Spleen (tissue), 11 donors: ENCODE measurements around the gene RARG. TPM values are rescaled to one million over a fixed set of nuclear protein-coding genes. Genes with fewer than 3 reads are reported as not detected.

Experiments used
- DNase-seq: peaks from one replicate; pipeline ENCODE4 v3.0.0-alpha.2; 2020
- H3K27ac ChIP-seq, 8 donors: fragments of 200-600 bp; sonication (generic) in 7 of 8; 1 replicate in 4 of 8; 2 replicates in 4 of 8; pipeline versions ENCODE4 v1.5.0 to v1.8.0; 2016 to 2021; ENCODE audit warnings: inconsistent platforms in 4 of 8, mild to moderate bottlenecking in 4 of 8, moderate library complexity in 1 of 8
- H3K27me3 ChIP-seq, 7 donors: fragments of 200-600 bp; sonication (generic) in 6 of 7; replicated peaks in 1 of 7; 1 replicate in 4 of 7; 2 replicates in 3 of 7; pipeline versions ENCODE4 v1.5.0 to v1.8.0; 2016 to 2021; ENCODE audit warnings: inconsistent platforms in 3 of 7, mild to moderate bottlenecking in 1 of 7
- H3K36me3 ChIP-seq, 6 donors: fragments of 200-600 bp; sonication (generic) in 5 of 6; 1 replicate in 4 of 6; 2 replicates in 2 of 6; pipeline versions ENCODE4 v1.5.0 to v1.8.0; 2016 to 2021; ENCODE audit warnings: inconsistent platforms in 2 of 6
- H3K4me1 ChIP-seq, 6 donors: fragments of 200-600 bp; sonication (generic) in 5 of 6; 1 replicate in 3 of 6; 2 replicates in 3 of 6; pipeline versions ENCODE4 v1.5.0 to v1.8.0; 2016 to 2021; ENCODE audit warnings: inconsistent platforms in 3 of 6
- H3K4me3 ChIP-seq, 8 donors: fragments of 200-600 bp; sonication (generic) in 7 of 8; 1 replicate in 4 of 8; 2 replicates in 4 of 8; pipeline versions ENCODE4 v1.5.0 to v1.8.0; 2016 to 2021; ENCODE audit warnings: inconsistent platforms in 4 of 8, mild to moderate bottlenecking in 4 of 8, moderate library complexity in 2 of 8
- H3K9me3 ChIP-seq, 8 donors: fragments of 200-600 bp; sonication (generic) in 7 of 8; 1 replicate in 4 of 8; 2 replicates in 4 of 8; pipeline versions ENCODE4 v1.5.0 to v1.8.0; 2016 to 2021; ENCODE audit warnings: inconsistent platforms in 4 of 8
- POLR2A ChIP-seq, 3 donors: fragments of 450-650 bp; IDR thresholded peaks; one replicate each; pipeline ENCODE4 v1.5.1; 2017; ENCODE audit warnings: antibody characterized with exemption in 3 of 3, mild to moderate bottlenecking in 1 of 3
- POLR2AphosphoS5 ChIP-seq, 3 donors: sonication (generic); formaldehyde crosslinking; IDR thresholded peaks; one replicate each; pipeline ENCODE4 v1.5.1; 2017; ENCODE audit warnings: antibody characterized with exemption in 3 of 3
- WGBS, 5 donors: extraction: QIAGEN DNeasy Blood & Tissue Kit in 3 of 5; methylation state at CpG; one replicate each; pipeline versions ENCODE4 v1.1.5 to v1.1.7; 2013 to 2018; 5-methylcytosine and 5-hydroxymethylcytosine counted together
- intact Hi-C: fragments of 100-400 bp; cut with DNase I; formaldehyde crosslinking; loops from one replicate; pipeline ENCODE4 v1.15.0; 2023; ENCODE audit warnings: low total_unique reads
- polyA plus RNA-seq, 3 donors: library from polyadenylated mRNA; stranded (reverse); fragments of 200-250 nt; gene quantifications; one replicate each; pipeline ENCODE4 v1.2.1, GENCODE V29; 2013
- total RNA-seq, 7 donors: library from RNA; depleted of rRNA in 3 of 7; stranded (reverse); fragments of >200 nt in 3 of 7; fragmentation: NEBNext Ultra II Directional in 4 of 7; extraction: Animal tissue kit (Norgen Biotek cat#: 25700) in 4 of 7; gene quantifications; one replicate each; pipeline versions ENCODE4 v1.1.0 to v1.2.1, GENCODE V29; 2016 to 2021
- TF ChIP-seq, protein P1 (sequence below), 11 experiments: fragments of 200-600 bp in 7 of 11; fragments of 450-650 bp in 4 of 11; sonication (generic) in 4 of 11; IDR thresholded peaks in 8 of 11; conservative IDR thresholded peaks in 3 of 11; 1 replicate in 7 of 11; 2 replicates in 4 of 11; pipeline versions ENCODE4 v1.4.0 to v1.8.0; 2016 to 2021; ENCODE audit warnings: antibody characterized with exemption in 11 of 11, inconsistent platforms in 4 of 11, mild to moderate bottlenecking in 1 of 11
- donor health status: healthy with polysubstance abuse.
- donor health status: DM: no; HTN: no; CAD: no; lungs with moderate emphysema.
- donor health status: DM: no; HTN: no; CAD: no.
- donor health status: Bipolar disorder and iron deficiency.
- donor health status: healthy.
- donor health status: DM: no; HTN: no; CAD: no.
- donor health status: DM: yes; HTN: yes; CAD: no.

RARG gene
- total and polyA plus RNA-seq, 10 donors, result 4.6 to 20.8 (median 11.2) TPM

DNA sequence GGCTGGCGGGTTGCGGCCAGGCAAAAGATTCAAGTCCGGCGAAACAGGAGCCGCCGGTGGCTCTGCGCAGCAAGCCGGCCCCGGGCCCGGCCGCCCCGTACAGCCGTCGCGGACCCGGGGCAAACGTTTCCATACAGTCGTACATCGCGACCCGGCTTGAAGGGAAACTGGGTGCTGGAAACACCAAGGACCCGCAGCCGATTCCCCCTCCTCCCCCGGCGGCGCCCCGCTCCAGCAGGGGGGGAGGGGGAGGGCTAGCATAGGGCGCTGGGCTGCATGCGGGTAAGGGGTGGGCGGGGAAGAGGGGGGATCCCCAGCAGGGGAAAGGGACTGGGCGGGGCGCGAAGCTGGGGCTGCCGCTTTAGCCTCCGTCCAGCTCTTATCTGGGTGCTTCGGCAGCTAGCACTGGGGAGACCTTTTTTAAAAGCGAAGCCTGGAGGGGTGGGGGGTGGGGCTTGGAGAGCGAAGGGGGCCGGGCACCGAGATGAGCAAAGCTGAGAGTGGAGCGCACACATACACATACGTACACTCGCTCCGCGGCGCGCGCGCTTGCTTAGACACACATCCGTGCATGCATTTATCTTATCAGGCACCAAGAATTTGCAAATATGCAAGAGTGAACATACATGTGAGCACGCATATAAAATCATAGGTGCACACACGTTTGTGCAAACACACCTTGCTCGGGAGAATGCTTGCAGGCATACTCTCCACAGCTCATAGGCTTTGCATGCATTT, 11.9 kb downstream of the RARG start:
- peak overlapping the region; percentile 97 to 98 (median 98) for H3K27ac ChIP-seq
- WGBS, 5 donors, result 0 to 1% (median 1%) methylated on average over 29 to 51 of the region's 53 CpGs
- H3K36me3 ChIP-seq, result peaks cover 0 to under 1% (median 0%) of the 10 kb centered on the region in 6 donors
- H3K4me1 ChIP-seq, result peaks cover 43 to 95% (median 82%) of the 10 kb centered on the region in 6 donors
- H3K27me3 ChIP-seq, result peaks cover 0 to 5% (median 0%) of the 10 kb centered on the region in 7 donors
- intact Hi-C loops, result no loop called here
- H3K9me3 ChIP-seq, result no peaks in the 10 kb centered on the region
- peak overlapping the region; percentile 75 to 93 (median 80) for H3K4me3 ChIP-seq
- peak; percentile 95 for DNase-seq
- TF ChIP-seq POLR2AphosphoS5 (IDR thresholded peaks at IDR 0.05) (peak; percentile 44 to 53 (median 46)), POLR2A (IDR thresholded peaks at IDR 0.05) (peak in 1 of 3 donors; percentile 14)
- TF ChIP-seq, protein P1, sequence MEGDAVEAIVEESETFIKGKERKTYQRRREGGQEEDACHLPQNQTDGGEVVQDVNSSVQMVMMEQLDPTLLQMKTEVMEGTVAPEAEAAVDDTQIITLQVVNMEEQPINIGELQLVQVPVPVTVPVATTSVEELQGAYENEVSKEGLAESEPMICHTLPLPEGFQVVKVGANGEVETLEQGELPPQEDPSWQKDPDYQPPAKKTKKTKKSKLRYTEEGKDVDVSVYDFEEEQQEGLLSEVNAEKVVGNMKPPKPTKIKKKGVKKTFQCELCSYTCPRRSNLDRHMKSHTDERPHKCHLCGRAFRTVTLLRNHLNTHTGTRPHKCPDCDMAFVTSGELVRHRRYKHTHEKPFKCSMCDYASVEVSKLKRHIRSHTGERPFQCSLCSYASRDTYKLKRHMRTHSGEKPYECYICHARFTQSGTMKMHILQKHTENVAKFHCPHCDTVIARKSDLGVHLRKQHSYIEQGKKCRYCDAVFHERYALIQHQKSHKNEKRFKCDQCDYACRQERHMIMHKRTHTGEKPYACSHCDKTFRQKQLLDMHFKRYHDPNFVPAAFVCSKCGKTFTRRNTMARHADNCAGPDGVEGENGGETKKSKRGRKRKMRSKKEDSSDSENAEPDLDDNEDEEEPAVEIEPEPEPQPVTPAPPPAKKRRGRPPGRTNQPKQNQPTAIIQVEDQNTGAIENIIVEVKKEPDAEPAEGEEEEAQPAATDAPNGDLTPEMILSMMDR (IDR thresholded peaks at IDR 0.05 in 8 of 11, conservative IDR thresholded peaks at IDR 0.05 in 3 of 11), result no peak

DNA sequence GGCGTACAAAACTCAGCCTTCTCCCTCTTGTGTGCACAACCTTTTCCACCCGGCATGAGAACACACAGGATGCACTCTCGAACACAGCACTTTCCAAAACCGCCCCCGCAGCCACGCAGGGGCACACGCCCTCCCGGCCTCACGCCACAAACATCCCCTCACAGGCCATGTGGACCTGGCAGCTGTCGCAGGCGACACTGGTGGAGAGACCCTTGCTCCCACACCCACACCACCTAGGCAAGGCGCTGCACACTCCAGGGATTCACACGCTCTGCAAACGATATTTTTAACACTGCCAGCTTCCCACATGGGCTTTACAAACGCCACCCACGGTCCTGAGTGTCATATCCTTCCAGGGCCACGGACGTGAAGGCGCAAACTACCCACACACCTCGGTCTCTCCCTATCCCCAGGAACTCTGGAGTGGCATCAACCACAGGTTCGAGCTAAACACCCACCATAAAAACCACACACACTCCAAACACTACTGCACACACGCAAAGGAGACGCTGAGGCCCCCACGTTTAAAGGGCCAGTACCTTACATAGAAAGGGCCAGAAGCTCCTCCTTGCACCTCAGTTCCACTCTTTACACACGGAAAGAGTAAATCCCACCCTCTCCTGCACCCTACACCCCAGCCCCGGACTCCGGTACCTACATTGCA, 12.6 kb downstream of the RARG start:
- H3K4me1 ChIP-seq, result peaks cover 48 to 97% (median 85%) of the 10 kb centered on the region in 6 donors

DNA sequence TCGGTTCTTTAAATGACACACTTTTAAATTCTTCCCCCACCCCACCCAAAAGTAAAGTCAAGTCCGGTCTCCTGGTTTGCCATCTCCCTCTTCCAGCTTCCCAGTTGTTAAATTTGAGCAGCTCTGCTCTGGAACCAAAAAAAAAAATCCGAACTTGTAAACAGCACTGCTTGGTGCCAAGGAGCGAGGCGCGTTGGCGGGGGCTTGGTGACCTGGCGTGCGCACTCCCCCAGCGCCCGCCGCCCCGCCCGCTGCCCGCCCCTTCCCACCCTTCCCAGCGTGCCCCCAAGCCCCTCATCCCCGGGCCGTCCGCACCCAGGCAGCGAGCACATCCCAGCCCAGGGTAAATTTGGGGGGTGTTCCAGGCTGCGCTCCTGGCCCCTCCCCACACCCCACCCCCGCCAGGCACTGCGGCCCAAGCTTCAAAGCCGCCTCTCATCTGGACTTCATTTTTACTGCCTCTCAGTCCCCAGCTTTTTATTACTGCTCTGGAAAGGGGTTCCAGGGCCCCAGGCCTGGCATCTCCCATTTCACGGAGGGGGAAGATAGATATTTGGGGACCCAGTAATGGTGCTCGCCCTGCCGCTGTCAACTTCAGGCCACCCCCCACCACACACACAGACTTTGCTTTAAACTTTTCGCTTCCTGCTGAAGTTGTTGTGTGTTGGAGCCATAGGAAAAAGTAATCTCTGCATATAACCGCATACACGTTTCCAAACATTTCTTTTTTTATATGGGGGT, 13.3 kb downstream of the RARG start:
- peak; percentile 77 for DNase-seq
- Histone ChIP-seq H3K9me3 (no peaks in the 10 kb centered on the region), H3K27ac (peak overlapping the region; percentile 75 to 98 (median 98)), H3K27me3 (peaks cover 0 to 5% (median 0%) of the 10 kb centered on the region in 7 donors), H3K36me3 (peaks cover 0 to 15% (median 4%) of the 10 kb centered on the region in 6 donors), H3K4me1 (peaks cover 50 to 97% (median 86%) of the 10 kb centered on the region in 6 donors), H3K4me3 (peak overlapping the region; percentile 75 to 93 (median 80))
- intact Hi-C loops, result no loop called here
- TF ChIP-seq, protein P1 (IDR thresholded peaks at IDR 0.05 in 8 of 11, conservative IDR thresholded peaks at IDR 0.05 in 3 of 11), result no peak
- TF ChIP-seq POLR2A (IDR thresholded peaks at IDR 0.05) (no peak), POLR2AphosphoS5 (IDR thresholded peaks at IDR 0.05) (no peak)
- WGBS, 5 donors, result 42 to 82% (median 65%) methylated on average over 24 to 30 of the region's 30 CpGs

More for the DNA sequence above, 12.6 kb downstream of the RARG start:
- Histone ChIP-seq H3K9me3 (no peaks in the 10 kb centered on the region), H3K27me3 (peaks cover 0 to 5% (median 0%) of the 10 kb centered on the region in 7 donors), H3K4me3 (peak overlapping the region; percentile 75 to 93 (median 80)), H3K27ac (peak overlapping the region; percentile 75 to 98 (median 98)), H3K36me3 (peaks cover 0 to 8% (median under 1%) of the 10 kb centered on the region in 6 donors)
- intact Hi-C loops, result no loop called here
- peak; percentile 86 for DNase-seq
- 8 to 19% (median 14%) methylated on average over 8 to 27 of the region's 27 CpGs for WGBS, 5 donors
- TF ChIP-seq POLR2AphosphoS5 (IDR thresholded peaks at IDR 0.05), result peak; percentile 44 to 74 (median 71)
- TF ChIP-seq, protein P1 (IDR thresholded peaks at IDR 0.05 in 8 of 11, conservative IDR thresholded peaks at IDR 0.05 in 3 of 11), result no peak
